ENCODE results near the gene FAM184B.

The FAM184B gene

DNA sequence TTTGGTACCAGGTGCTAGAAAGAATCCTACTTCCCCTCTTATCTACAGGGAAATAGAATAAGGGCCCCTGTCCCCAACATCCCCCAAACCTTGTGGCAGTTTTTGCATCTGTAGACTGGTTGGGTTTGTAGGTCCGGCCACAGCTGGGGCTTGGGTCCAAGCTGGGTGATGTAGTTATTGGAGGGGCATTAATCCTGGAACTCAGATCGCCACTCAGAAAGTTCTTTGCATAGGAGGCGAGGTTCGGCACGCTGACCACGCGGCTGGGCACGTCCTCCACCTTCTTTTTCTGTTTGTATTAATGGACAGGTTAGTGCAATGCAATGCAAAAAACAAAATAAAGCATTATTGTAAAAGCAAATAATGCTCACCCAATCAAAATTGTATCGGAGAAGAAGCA, 147.8 kb downstream of the FAM184B start:
- DNase-seq (ENCODE audit: low read depth) = no peak

DNA sequence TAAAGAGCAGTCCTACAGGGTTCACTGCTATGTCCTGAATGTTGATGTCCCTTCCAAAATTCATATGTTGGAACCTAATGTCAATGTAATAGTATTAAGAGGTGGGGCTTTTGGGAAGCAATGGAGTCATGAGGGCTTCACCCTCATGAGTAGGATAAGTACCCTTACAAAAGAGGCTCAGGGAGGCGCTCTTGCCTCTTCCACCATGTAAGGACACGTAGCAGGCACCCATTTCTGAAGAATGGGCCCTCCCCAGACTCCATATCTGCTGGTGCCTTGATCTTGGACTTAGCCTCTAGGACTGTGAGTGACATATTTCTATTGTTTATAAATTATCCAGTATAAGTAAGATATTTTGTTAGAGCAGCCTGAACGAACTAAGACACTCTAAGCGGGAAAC, 151.2 kb downstream of the FAM184B start:
- no peak for DNase-seq (ENCODE audit: low read depth)

DNA sequence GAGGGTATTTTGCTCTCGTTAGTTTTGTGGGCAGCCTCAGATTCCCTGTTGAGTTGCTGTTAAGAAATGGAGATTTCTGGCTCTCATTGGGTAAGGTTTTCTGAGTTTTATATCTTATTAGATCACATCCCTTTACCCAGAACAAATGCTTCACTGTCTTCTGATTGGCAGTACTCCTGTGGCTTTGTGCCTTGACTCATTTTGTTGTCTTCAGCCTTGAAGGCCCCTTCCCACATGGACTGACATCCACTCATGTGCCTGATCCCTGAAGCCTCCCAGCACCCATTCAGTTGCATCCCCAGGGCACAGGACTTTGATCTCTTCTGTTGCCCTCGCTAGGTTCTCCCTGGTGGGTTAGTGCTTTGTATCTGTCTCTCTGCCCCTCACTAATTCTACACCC, 156.6 kb downstream of the FAM184B start:
- DNase-seq (ENCODE audit: low read depth) = no peak

DNA sequence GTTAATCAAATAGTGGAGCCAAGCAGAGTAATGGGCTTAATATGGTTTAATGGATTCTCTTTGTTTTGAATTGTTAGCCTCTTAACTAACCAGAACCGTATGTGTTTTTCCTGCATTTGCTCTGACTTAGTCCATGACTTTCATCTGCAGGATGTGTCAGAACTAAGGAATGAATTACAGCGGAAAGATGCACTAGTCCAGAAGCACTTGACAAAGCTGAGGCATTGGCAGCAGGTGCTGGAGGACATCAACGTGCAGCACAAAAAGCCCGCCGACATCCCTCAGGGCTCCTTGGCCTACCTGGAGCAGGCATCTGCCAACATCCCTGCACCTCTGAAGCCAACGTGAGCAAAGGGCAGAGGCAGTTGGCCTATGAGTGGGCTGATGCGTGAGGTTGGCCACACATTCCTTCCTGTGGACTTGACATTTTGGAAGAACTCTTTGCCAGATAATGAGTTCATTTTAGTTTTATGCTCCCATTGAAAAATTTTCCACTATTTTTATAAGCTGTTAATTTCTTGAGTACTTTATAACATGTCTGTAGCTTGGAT, 157.9 kb downstream of the FAM184B start:
- DNase-seq (ENCODE audit: low read depth) = no peak

DNA sequence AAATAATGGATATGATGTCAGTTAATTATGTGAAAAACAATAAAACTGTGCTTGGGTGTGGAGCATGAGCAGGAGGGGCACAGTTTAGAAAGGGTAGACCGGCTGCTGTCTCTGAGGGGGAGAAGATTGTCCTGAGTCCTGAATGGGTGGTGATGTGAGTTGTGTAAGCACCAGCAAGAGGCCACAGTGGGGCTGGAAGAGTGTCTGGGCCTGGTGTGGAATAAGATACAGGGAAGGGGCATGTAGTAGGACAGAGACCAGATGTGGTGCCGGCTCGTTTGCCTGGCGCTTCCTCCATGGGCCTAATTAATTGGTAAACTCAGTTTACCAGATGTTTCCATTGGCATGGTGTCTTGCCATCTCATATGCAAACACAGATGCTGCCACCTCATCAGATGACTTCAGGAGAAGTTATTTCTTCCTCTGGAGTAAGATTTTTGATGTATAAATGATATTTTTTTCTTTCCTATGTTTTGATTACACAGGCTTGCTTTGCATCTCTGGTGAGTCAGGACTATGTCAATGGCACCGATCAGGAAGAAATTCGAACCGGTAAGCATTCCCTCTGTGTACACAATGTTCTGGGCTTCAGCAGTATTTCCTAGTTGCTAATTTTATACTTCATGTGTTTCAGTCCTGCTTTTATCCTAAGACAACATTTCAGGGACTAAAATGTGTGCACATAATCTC, 161.9 kb downstream of the FAM184B start:
- DNase-seq (ENCODE audit: low read depth) = no peak

DNA sequence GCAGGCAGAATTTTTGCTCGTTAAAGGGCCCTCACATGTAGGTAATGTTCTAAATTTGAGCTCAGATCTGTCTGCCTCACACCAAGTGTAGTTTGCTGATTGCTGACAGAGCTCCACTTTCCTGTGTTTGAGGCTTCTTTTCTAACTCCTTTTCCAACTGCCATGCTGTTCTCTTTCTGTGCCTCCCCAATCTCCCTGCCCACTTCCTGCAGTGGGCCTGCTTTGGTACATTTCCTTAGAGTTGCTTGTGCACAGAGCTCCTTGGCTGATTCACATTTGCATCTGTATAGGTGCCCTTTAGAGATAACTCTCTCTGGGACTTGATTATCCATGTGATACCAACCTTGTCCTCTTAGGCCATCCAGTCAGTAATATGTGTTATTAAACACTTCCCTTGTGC, 162.5 kb downstream of the FAM184B start:
- no peak for DNase-seq (ENCODE audit: low read depth)

DNA sequence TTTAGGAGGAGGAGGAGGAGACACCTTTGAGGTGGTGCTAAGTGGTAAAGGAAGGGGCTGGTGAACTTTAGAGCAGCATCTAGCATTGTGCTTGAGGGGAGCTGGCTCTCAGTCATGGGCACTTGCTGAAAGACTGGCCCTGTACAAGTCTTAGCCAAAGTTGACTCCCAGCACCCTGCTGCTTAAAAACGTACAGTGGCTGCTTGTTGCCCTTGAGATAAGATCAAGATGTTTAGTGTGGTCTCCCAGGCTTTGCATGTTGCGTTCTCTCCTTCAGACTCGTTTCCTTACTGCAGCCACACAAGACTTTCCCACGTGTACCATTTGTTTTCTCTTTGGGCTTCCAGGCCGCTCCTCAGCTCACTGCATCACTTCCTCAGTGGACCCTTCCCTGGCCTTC, 165.1 kb downstream of the FAM184B start:
- no peak for DNase-seq (ENCODE audit: low read depth)

DNA sequence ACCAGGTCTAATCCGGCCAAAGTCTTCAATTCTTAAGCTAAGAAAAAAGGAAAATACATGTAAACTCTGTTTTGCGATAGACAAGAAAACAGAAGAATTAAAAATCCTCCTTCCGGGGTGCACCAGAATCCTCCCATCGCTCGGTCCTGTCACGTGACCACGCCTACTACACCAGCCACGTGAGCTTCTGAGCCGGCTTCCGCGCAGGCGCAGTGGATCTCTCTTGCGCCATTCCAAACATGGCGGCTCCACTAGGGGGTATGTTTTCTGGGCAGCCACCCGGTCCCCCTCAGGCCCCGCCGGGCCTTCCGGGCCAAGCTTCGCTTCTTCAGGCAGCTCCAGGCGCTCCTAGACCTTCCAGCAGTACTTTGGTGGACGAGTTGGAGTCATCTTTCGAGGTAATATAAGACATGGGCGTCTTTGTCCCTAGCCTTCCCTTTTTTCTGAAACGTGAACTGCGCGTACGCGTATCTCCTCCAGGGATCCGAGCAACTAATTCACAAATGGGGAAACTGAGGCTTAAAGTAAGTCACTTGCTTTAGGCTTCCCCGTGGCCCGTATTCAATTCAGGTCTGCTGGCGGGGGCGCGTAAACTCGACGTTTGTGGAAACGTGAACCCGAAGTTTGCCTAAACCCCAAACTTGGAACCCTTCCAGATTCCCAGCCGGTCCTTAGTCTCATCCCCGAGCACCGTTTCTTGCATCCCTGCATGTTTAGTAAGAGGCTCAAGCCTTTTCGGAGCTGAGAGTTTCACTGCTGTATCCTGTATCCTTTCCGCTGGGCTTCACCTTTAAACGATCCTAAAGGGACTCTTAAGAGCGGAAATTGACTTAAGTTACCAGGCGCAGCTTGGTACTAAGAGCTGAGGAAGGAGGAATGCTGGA, 166.8 kb downstream of the FAM184B start, which contains the start of gene MED28:
Gene MED28, plus strand, starts transcription at position 226 of the 884 bp plus-strand sequence. Its CDS starts 14 bp downstream, at position 240.
- peak; percentile 90 for DNase-seq (ENCODE audit: low read depth)

DNA sequence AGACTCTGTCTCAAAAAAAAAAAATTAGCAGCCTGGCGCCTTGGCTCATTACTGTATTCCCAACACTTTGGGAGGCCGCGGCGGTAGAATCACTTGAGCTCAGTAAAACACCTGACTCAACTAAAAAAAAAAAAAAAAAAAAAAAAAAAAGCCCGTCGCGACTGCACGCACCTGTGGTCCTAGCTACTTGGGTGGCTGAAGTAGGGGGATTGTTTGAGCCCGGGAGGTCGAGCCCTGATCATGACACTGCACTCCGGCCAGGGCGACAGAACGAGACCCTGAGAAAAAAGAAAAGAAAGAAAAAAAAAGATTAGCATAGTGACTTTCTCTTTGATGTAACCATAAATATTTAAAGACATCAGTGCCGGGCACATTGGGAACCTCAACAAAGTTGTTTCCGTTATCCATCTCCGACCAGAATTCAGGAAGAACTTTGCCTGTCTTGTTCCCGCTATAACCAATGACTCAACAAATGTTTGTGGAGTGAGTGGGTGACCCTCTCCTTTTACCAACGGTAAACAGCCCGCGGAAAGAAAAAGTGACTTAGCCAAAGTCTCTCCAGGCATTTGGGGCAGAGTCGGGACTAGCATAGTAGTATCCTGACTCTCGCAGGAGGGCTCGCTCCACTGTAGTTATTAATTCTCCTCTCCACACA, 167.5 kb downstream of the FAM184B start:
- peak; percentile 78 for DNase-seq (ENCODE audit: low read depth)

DNA sequence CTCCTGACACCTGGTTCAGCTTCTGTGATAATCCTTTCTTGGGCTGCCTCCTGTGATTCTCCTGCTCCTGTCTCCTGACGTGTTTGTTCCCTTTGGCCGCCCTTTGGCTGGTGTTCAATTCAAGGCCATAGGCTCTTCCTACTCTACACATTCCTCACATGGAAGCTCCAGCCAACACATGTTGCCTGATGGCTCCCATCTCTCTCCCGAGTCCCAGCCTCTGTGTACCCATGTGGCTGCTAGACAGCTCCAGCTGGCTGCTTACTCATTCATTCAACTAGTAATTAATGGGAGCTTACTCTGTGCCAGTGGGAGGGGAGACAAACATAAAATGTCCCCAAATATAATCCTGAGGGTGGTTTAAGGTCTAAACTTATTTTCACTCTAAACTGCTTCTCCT, 176.2 kb downstream of the FAM184B start:
- DNase-seq (ENCODE audit: low read depth) = no peak

DNA sequence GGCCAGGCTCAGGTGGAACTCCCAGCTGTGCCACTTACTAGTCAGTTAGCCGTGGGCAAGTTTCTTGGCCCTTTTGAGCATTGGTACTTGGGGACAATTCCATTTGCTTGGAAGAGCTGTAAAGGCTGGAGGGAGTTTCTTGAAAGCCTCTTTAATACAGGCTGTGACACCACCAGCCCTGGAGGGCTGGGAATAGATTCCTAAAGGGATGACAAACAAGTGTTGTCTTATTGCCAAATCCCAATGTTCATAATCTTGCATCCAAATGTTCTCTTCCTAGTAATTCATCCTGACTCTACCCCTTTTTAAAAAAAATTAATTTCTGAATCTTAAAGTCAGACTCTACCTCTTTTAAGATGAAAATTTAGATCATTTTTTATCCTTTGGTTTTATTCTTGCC, 181.6 kb downstream of the FAM184B start:
- no peak for DNase-seq (ENCODE audit: low read depth)

DNA sequence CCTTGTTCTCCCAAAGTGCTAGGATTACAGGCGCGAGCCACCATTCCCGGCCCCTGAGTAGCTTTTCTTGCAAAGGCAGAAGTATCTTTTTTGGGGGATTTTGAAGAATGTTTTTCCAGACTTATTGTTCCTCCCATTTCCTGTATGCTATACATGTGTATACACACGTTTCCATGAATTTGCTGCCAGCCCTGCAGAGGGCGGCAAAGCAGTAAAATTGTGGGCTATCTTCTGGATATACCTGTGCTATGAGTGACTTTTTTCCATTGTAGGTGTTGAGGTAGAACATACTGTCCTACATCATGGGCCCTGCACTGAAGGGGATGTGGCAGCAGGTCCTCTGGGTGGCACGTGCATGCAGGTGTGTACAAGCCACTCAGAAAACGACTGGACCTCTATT, 183.9 kb downstream of the FAM184B start:
- DNase-seq (ENCODE audit: low read depth) = no peak

DNA sequence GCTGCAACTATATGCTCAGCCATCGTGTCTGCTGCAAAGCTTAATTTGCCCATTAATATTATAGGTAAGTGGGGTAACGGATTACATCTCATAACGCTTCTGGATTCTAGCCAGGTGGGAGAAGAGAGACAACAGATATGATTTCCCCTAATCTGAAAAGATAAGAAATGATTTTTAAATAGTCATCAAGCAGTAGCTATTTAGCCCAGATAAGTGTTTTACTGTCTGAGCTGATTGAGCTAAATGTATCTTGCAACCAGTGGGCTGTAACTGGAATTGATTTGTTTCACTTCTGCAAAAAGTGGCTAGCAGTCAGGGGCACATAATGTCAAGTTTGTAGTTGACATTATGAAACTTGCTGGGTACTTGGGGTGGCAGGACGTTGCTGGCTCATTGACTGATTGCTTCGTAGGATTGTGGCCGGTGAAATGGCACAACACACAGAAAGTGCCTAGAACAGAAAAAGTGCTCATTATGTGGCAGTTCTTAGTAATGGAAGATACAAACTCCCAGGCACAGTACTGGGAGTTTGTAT, 185.9 kb downstream of the FAM184B start:
- no peak for DNase-seq (ENCODE audit: low read depth)

DNA sequence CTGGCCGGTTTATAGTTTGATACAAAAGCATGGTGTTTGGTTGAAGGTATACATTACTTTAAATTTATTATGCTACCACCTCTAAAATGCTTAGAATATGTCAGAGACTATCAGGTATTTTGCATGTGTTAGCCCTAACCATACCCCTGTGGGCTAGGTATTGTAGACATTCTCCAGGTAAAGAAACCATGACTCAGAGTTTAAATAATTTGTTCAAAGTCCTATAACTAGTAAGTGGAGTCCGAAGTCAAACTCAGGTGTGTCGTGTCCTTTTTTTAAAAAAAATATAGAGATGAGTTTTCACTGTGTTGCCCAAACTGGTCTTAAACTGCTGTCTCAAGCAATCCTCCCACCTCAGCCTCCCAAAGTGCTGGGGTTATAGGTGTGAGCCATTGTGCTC, 192.1 kb downstream of the FAM184B start:
- DNase-seq (ENCODE audit: low read depth) = no peak

DNA sequence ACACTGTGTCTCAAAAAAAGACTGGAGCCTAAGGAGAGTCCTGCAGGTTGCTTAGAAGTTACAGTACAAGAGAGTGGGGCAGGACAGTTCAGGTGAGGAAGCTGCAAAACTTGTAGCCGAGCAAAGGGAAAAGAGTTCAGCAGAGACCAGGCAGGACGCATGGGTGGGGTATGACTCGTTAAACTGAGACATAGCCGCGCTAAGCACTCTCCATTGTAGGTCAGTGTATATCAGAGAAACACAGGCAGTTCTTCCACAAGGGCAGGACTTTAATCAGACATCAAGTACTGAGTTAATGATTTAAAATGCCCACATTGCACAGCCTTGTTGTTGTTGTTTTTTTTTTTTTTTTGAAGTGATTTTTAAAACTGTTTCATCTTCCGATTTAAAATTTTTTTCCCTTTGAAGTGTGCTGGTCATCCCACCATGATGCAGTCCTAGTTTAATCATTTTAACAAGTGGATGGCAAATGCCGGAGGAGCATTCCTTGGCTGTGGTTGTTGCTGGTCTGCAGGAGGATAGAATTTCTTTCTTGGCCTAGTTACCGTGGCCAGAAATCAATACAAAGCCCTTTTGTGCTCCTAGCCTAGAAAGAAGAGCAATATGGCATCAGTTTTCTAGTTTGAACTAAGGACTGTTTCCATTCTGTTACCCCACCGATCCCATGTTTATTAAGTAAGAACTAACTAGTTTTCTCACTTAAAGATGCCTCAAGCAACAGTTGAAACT, 194.2 kb downstream of the FAM184B start:
- DNase-seq (ENCODE audit: low read depth) = no peak

DNA sequence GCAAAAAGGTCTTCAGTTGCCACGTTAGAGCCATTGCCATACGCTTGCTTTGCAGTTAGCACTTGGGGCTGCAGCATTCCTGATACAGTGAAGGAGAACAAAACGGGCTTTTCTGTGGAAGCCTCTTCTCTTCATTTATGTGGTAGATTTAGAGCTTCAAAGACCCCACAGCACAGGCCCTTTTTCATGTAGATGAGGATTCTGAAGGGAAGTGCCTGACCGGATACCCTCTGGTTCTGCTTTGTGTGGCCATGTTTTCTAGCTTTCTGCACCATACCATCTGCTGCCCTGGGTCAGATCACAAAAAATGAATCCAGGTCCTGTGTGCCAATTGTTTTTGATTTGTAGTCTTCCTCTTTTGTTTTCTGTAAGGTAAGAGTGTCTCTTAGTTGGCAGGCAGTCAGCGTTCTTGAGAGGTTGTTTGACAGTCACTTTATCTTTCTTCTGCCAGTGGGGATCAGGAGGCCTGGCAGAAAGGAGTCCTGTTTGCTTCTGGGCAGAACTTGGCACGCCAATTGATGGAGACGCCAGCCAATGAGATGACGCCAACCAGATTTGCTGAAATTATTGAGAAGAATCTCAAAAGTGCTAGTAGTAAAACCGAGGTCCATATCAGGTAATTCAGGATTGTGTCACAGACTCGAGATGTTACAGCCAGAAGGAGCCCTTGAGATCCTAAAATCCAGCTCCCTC, 196.8 kb downstream of the FAM184B start:
- no peak for DNase-seq (ENCODE audit: low read depth)

DNA sequence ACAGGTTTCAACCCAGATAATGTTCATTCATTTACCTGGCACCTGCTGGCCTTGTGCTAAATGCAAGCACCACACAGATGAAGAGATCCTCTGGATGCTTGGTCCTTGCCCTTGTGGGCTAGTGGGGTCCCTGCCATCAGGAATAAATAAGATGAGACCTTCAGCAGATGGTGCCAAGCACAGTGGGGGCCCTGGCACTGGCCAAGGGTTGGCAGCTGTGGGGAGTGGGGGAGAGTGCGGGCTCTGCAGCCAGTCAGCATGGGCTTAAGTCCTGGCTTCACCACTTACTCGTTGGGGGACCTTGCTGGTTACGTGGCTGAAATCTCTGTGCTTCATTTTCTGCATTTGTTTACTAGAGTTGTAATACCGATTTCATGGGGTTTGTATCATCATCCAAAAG, 197.5 kb downstream of the FAM184B start:
- DNase-seq (ENCODE audit: low read depth) = no peak

DNA sequence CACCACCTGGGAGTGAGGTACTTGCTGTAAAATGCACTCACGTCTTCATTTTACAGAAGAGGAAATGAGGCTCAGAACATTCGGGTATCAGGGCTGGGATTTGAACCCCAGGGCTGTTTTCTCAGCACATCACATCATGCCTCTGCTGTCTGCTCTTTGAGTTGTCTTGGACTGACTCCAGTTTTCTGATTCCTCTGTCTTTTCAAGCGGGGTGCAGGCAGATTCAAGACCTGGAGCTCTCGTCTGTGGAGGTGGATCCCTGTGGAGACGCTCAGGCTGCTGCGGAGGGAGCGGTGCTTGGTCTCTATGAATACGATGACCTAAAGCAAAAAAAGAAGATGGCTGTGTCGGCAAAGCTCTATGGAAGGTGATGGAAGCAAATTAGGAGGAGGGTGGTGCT, 198.1 kb downstream of the FAM184B start:
- DNase-seq (ENCODE audit: low read depth) = no peak

DNA sequence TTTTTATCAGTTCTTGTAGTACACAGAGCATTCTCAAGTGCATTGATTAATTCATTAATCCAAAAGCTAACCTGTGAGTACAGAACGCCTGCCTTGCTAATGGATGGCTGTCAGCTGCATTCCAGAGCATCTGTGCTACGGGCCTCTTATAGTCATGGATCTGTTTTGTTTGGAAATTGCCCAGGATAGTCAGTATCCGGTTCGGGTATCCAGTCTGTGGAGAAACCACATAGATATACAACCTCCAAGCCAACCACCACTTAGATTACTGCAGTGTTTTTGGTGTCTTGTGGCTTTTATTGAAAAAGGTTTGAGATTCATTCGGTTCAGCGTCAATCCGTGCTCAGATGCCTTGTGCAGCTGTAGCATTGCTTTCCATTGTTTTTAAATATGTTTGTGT, 200.5 kb downstream of the FAM184B start:
- DNase-seq (ENCODE audit: low read depth) = no peak

All from amniotic epithelial cell (primary cell).